ENCODE results near the gene RTKN2.
"Not testable (repeated sequence)": the region's sequence is repeated elsewhere in the genome, so short reads cannot be mapped to it uniquely, and the experiment has no call there.

Gene RTKN2

GRCh38 chr10:62252051-62252450 is 16.6 kb downstream of the RTKN2 start:
- Histone ChIP-seq H3K27me3 (ENCODE audit: control insufficient read depth, insufficient read depth, low read length) (no peaks in the 10 kb centered on the region), H3K36me3 (ENCODE audit: control insufficient read depth, insufficient read depth, low read length) (no peaks in the 10 kb centered on the region), H3K9ac (ENCODE audit: low read length) (no peak overlapping the region), H3K4me1 (ENCODE audit: control insufficient read depth, insufficient read depth, low read length) (no peaks in the 10 kb centered on the region), H3K4me3 (ENCODE audit: low read length) (no peak overlapping the region), H3K27ac (ENCODE audit: low read depth, low read length) (no peak overlapping the region)

GRCh38 chr10:62250594-62251198 is 17.9 kb downstream of the RTKN2 start:
- Histone ChIP-seq H3K4me1 (ENCODE audit: control insufficient read depth, insufficient read depth, low read length) (no peaks in the 10 kb centered on the region), H3K4me3 (ENCODE audit: low read length) (no peak overlapping the region), H3K36me3 (ENCODE audit: control insufficient read depth, insufficient read depth, low read length) (no peaks in the 10 kb centered on the region), H3K9ac (ENCODE audit: low read length) (no peak overlapping the region), H3K27me3 (ENCODE audit: control insufficient read depth, insufficient read depth, low read length) (no peaks in the 10 kb centered on the region), H3K27ac (ENCODE audit: low read depth, low read length) (no peak overlapping the region)

GRCh38 chr10:62249957-62250356 is 18.7 kb downstream of the RTKN2 start:
- Histone ChIP-seq H3K36me3 (ENCODE audit: control insufficient read depth, insufficient read depth, low read length) (no peaks in the 10 kb centered on the region), H3K4me1 (ENCODE audit: control insufficient read depth, insufficient read depth, low read length) (no peaks in the 10 kb centered on the region), H3K27ac (ENCODE audit: low read depth, low read length) (no peak overlapping the region), H3K27me3 (ENCODE audit: control insufficient read depth, insufficient read depth, low read length) (no peaks in the 10 kb centered on the region), H3K9ac (ENCODE audit: low read length) (no peak overlapping the region), H3K4me3 (ENCODE audit: low read length) (no peak overlapping the region)

GRCh38 chr10:62248465-62248864 is 20.2 kb downstream of the RTKN2 start:
- Histone ChIP-seq H3K4me3 (ENCODE audit: low read length) (no peak overlapping the region), H3K27ac (ENCODE audit: low read depth, low read length) (no peak overlapping the region), H3K27me3 (ENCODE audit: control insufficient read depth, insufficient read depth, low read length) (no peaks in the 10 kb centered on the region), H3K9ac (ENCODE audit: low read length) (no peak overlapping the region), H3K4me1 (ENCODE audit: control insufficient read depth, insufficient read depth, low read length) (no peaks in the 10 kb centered on the region), H3K36me3 (ENCODE audit: control insufficient read depth, insufficient read depth, low read length) (no peaks in the 10 kb centered on the region)

- no peak overlapping the region for H3K27ac ChIP-seq (ENCODE audit: low read depth, low read length)
- no peak overlapping the region for H3K9ac ChIP-seq (ENCODE audit: low read length)
- H3K36me3 ChIP-seq (ENCODE audit: control insufficient read depth, insufficient read depth, low read length): no peaks in the 10 kb centered on the region
Observed at GRCh38 chr10:62244785-62245467, 23.7 kb downstream of the RTKN2 start.

GRCh38 chr10:62244088-62244487 is 24.6 kb downstream of the RTKN2 start:
- H3K4me3 ChIP-seq (ENCODE audit: low read length): no peak overlapping the region
- H3K9ac ChIP-seq (ENCODE audit: low read length): no peak overlapping the region
- no peaks in the 10 kb centered on the region for H3K36me3 ChIP-seq (ENCODE audit: control insufficient read depth, insufficient read depth, low read length)
- H3K4me1 ChIP-seq (ENCODE audit: control insufficient read depth, insufficient read depth, low read length): no peaks in the 10 kb centered on the region
- H3K27ac ChIP-seq (ENCODE audit: low read depth, low read length): no peak overlapping the region
- no peaks in the 10 kb centered on the region for H3K27me3 ChIP-seq (ENCODE audit: control insufficient read depth, insufficient read depth, low read length)

More at GRCh38 chr10:62244785-62245467, 23.7 kb downstream of the RTKN2 start:
- Histone ChIP-seq H3K4me1 (ENCODE audit: control insufficient read depth, insufficient read depth, low read length) (no peaks in the 10 kb centered on the region), H3K27me3 (ENCODE audit: control insufficient read depth, insufficient read depth, low read length) (no peaks in the 10 kb centered on the region), H3K4me3 (ENCODE audit: low read length) (no peak overlapping the region)

- Histone ChIP-seq H3K27ac (ENCODE audit: low read depth, low read length) (no peak overlapping the region), H3K9ac (ENCODE audit: low read length) (no peak overlapping the region), H3K4me1 (ENCODE audit: control insufficient read depth, insufficient read depth, low read length) (no peaks in the 10 kb centered on the region), H3K36me3 (ENCODE audit: control insufficient read depth, insufficient read depth, low read length) (no peaks in the 10 kb centered on the region), H3K27me3 (ENCODE audit: control insufficient read depth, insufficient read depth, low read length) (no peaks in the 10 kb centered on the region), H3K4me3 (ENCODE audit: low read length) (peak overlapping the region; percentile 29)
Observed at GRCh38 chr10:62243647-62243997, 25.0 kb downstream of the RTKN2 start.

GRCh38 chr10:62242965-62243646 is 25.5 kb downstream of the RTKN2 start:
- H3K9ac ChIP-seq (ENCODE audit: low read length); H3K36me3 ChIP-seq (ENCODE audit: control insufficient read depth, insufficient read depth, low read length); H3K27me3 ChIP-seq (ENCODE audit: control insufficient read depth, insufficient read depth, low read length); H3K4me1 ChIP-seq (ENCODE audit: control insufficient read depth, insufficient read depth, low read length); H3K27ac ChIP-seq (ENCODE audit: low read depth, low read length): not testable (repeated sequence)
- peak overlapping the region; percentile 29 for H3K4me3 ChIP-seq (ENCODE audit: low read length)

- not testable (repeated sequence) for H3K27ac ChIP-seq (ENCODE audit: low read depth, low read length); H3K36me3 ChIP-seq (ENCODE audit: control insufficient read depth, insufficient read depth, low read length); H3K27me3 ChIP-seq (ENCODE audit: control insufficient read depth, insufficient read depth, low read length); H3K9ac ChIP-seq (ENCODE audit: low read length); H3K4me1 ChIP-seq (ENCODE audit: control insufficient read depth, insufficient read depth, low read length); H3K4me3 ChIP-seq (ENCODE audit: low read length)
Observed at GRCh38 chr10:62241521-62241920, 27.1 kb downstream of the RTKN2 start.

GRCh38 chr10:62239994-62240393 is 28.6 kb downstream of the RTKN2 start:
- H3K9ac ChIP-seq (ENCODE audit: low read length): no peak overlapping the region
- no peaks in the 10 kb centered on the region for H3K36me3 ChIP-seq (ENCODE audit: control insufficient read depth, insufficient read depth, low read length)
- no peak overlapping the region for H3K27ac ChIP-seq (ENCODE audit: low read depth, low read length)
- no peaks in the 10 kb centered on the region for H3K27me3 ChIP-seq (ENCODE audit: control insufficient read depth, insufficient read depth, low read length)
- no peak overlapping the region for H3K4me3 ChIP-seq (ENCODE audit: low read length)
- H3K4me1 ChIP-seq (ENCODE audit: control insufficient read depth, insufficient read depth, low read length): no peaks in the 10 kb centered on the region

GRCh38 chr10:62238880-62239279 is 29.8 kb downstream of the RTKN2 start:
- H3K9ac ChIP-seq (ENCODE audit: low read length): no peak overlapping the region
- no peaks in the 10 kb centered on the region for H3K27me3 ChIP-seq (ENCODE audit: control insufficient read depth, insufficient read depth, low read length)
- H3K36me3 ChIP-seq (ENCODE audit: control insufficient read depth, insufficient read depth, low read length): no peaks in the 10 kb centered on the region
- no peak overlapping the region for H3K27ac ChIP-seq (ENCODE audit: low read depth, low read length)
- H3K4me1 ChIP-seq (ENCODE audit: control insufficient read depth, insufficient read depth, low read length): no peaks in the 10 kb centered on the region
- H3K4me3 ChIP-seq (ENCODE audit: low read length): no peak overlapping the region

GRCh38 chr10:62237966-62238365 is 30.7 kb downstream of the RTKN2 start:
- Histone ChIP-seq H3K9ac (ENCODE audit: low read length) (no peak overlapping the region), H3K4me3 (ENCODE audit: low read length) (no peak overlapping the region), H3K27me3 (ENCODE audit: control insufficient read depth, insufficient read depth, low read length) (no peaks in the 10 kb centered on the region), H3K27ac (ENCODE audit: low read depth, low read length) (no peak overlapping the region), H3K36me3 (ENCODE audit: control insufficient read depth, insufficient read depth, low read length) (no peaks in the 10 kb centered on the region), H3K4me1 (ENCODE audit: control insufficient read depth, insufficient read depth, low read length) (no peaks in the 10 kb centered on the region)

GRCh38 chr10:62237506-62237905 is 31.1 kb downstream of the RTKN2 start:
- H3K36me3 ChIP-seq (ENCODE audit: control insufficient read depth, insufficient read depth, low read length): no peaks in the 10 kb centered on the region
- no peaks in the 10 kb centered on the region for H3K27me3 ChIP-seq (ENCODE audit: control insufficient read depth, insufficient read depth, low read length)
- no peak overlapping the region for H3K9ac ChIP-seq (ENCODE audit: low read length)
- no peak overlapping the region for H3K4me3 ChIP-seq (ENCODE audit: low read length)
- no peaks in the 10 kb centered on the region for H3K4me1 ChIP-seq (ENCODE audit: control insufficient read depth, insufficient read depth, low read length)
- H3K27ac ChIP-seq (ENCODE audit: low read depth, low read length): no peak overlapping the region

All from rectal smooth muscle tissue (tissue), 1 donor.